CD4-positive, alpha-beta T cell treated with Interleukin-15 for 1 hour (primary cell): ENCODE measurements around the gene ZGRF1.
"Not testable (repeated sequence)": the region's sequence is repeated elsewhere in the genome, so short reads cannot be mapped to it uniquely, and the experiment has no call there.

Source experiments
- DNase-seq: peaks from one replicate; pipeline ENCODE4 v3.0.0-alpha.2; 2020

ZGRF1 gene

GRCh38 chr4:112644595-112645535 lies 8.2 kb upstream of the ZGRF1 start:
- not testable (repeated sequence) for DNase-seq

- no peak for DNase-seq
Measured at GRCh38 chr4:112642526-112642925, 5.8 kb upstream of the ZGRF1 start.

- DNase-seq = no peak
Measured at GRCh38 chr4:112637552-112637866, 800 bp upstream of the ZGRF1 start.

- DNase-seq = no peak
Measured at GRCh38 chr4:112633477-112634235, 3.1 kb downstream of the ZGRF1 start.

GRCh38 chr4:112626228-112626627 lies 10.5 kb downstream of the ZGRF1 start:
- DNase-seq = no peak

GRCh38 chr4:112616984-112617383 lies 19.7 kb downstream of the ZGRF1 start:
- no peak for DNase-seq

GRCh38 chr4:112612814-112613213 lies 23.9 kb downstream of the ZGRF1 start:
- not testable (repeated sequence) for DNase-seq

GRCh38 chr4:112604589-112604988 lies 32.1 kb downstream of the ZGRF1 start:
- DNase-seq = no peak

- DNase-seq = no peak
Measured at GRCh38 chr4:112594993-112595392, 41.7 kb downstream of the ZGRF1 start.

GRCh38 chr4:112593438-112594133 lies 43.1 kb downstream of the ZGRF1 start:
- no peak for DNase-seq

GRCh38 chr4:112592717-112593116 lies 44.0 kb downstream of the ZGRF1 start:
- no peak for DNase-seq

GRCh38 chr4:112591593-112591992 lies 45.1 kb downstream of the ZGRF1 start:
- DNase-seq = no peak

GRCh38 chr4:112589206-112589605 lies 47.5 kb downstream of the ZGRF1 start:
- no peak for DNase-seq

- no peak for DNase-seq
Measured at GRCh38 chr4:112585977-112586736, 50.6 kb downstream of the ZGRF1 start.

GRCh38 chr4:112567536-112567935 lies 69.2 kb downstream of the ZGRF1 start:
- no peak for DNase-seq

- DNase-seq = no peak
Measured at GRCh38 chr4:112564706-112565270, 71.9 kb downstream of the ZGRF1 start.

- DNase-seq = no peak
Measured at GRCh38 chr4:112563431-112564200, 73.1 kb downstream of the ZGRF1 start.

GRCh38 chr4:112562254-112562879 lies 74.3 kb downstream of the ZGRF1 start:
- no peak for DNase-seq

- no peak for DNase-seq
Measured at GRCh38 chr4:112560084-112560483, 76.6 kb downstream of the ZGRF1 start.

GRCh38 chr4:112559053-112559452 lies 77.7 kb downstream of the ZGRF1 start:
- no peak for DNase-seq
